WTC11 (cell line): ENCODE results near the gene CNTNAP3B.
"Not testable (repeated sequence)": the region's sequence is repeated elsewhere in the genome, so short reads cannot be mapped to it uniquely, and the experiment has no call there.

Source experiments
- ATF2 ChIP-seq: sonication (generic); formaldehyde crosslinking; IDR thresholded peaks from 2 replicates; pipeline ENCODE4 v1.8.1; 2022; ENCODE audit warnings: low read depth, missing genetic modification reagents, borderline replicate concordance
- CTCF ChIP-seq: fragments of 200-600 bp; IDR thresholded peaks from 2 replicates; pipeline ENCODE4 v1.8.0; 2022; ENCODE audit warnings: antibody characterized with exemption

- TF ChIP-seq CTCF; ATF2 (CRISPR knock-in tag): not testable (repeated sequence)
Measured at GRCh38 chr9:41980271-41980670, 149.0 kb downstream of the CNTNAP3B start.
